ENCODE data around the gene RBM38.

RBM38 gene

DNA sequence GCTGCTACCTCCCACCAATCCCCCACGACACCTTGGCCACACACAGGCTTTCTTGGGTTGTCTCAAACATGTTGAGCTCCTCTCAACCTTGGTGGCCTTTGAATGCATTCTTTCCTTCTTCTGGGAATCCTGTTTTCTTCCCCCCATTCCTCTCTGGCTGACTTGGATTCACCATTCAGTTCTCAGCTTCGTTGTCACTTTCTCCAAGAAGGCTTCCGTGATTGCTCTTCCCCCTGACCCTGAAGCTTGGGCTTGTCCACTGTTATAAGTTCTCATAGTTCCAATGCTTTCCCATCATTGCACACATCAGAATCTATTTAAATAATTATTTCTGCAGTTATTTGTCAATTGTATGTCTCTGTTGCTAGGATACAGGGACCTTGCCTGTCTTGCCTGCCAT, 64.2 kb downstream of the RBM38 start:
- TF ChIP-seq, protein P1, sequence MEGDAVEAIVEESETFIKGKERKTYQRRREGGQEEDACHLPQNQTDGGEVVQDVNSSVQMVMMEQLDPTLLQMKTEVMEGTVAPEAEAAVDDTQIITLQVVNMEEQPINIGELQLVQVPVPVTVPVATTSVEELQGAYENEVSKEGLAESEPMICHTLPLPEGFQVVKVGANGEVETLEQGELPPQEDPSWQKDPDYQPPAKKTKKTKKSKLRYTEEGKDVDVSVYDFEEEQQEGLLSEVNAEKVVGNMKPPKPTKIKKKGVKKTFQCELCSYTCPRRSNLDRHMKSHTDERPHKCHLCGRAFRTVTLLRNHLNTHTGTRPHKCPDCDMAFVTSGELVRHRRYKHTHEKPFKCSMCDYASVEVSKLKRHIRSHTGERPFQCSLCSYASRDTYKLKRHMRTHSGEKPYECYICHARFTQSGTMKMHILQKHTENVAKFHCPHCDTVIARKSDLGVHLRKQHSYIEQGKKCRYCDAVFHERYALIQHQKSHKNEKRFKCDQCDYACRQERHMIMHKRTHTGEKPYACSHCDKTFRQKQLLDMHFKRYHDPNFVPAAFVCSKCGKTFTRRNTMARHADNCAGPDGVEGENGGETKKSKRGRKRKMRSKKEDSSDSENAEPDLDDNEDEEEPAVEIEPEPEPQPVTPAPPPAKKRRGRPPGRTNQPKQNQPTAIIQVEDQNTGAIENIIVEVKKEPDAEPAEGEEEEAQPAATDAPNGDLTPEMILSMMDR (IDR thresholded peaks at IDR 0.05; ENCODE audit: insufficient read depth, low read depth, low read length, missing control alignments): no peak
- no peak overlapping the region for H3K4me3 ChIP-seq (ENCODE audit: low read depth, low read length)
- no peak for DNase-seq (ENCODE audit: low read depth)

DNA sequence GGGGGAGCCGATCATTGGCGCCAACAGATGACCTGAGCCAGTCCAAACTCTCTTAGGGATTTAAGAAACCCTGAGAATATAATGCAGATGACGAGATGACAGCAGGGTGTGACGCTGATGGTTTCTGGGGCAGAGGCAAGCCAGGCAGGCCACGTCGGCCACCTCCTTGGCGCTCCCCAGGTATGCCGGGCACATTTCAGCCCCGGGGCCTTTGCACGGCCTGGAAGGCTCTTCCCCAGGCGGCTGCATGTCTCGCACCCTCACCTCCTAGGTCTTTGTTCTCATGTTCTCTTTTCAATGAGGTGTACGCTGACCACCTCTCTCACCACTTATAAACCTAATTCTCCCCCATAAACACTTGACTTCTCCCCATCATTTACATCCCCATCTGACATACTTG, 64.9 kb downstream of the RBM38 start:
- TF ChIP-seq, protein P1 (IDR thresholded peaks at IDR 0.05; ENCODE audit: insufficient read depth, low read depth, low read length, missing control alignments): no peak
- H3K4me3 ChIP-seq (ENCODE audit: low read depth, low read length): no peak overlapping the region
- no peak for DNase-seq (ENCODE audit: low read depth)

DNA sequence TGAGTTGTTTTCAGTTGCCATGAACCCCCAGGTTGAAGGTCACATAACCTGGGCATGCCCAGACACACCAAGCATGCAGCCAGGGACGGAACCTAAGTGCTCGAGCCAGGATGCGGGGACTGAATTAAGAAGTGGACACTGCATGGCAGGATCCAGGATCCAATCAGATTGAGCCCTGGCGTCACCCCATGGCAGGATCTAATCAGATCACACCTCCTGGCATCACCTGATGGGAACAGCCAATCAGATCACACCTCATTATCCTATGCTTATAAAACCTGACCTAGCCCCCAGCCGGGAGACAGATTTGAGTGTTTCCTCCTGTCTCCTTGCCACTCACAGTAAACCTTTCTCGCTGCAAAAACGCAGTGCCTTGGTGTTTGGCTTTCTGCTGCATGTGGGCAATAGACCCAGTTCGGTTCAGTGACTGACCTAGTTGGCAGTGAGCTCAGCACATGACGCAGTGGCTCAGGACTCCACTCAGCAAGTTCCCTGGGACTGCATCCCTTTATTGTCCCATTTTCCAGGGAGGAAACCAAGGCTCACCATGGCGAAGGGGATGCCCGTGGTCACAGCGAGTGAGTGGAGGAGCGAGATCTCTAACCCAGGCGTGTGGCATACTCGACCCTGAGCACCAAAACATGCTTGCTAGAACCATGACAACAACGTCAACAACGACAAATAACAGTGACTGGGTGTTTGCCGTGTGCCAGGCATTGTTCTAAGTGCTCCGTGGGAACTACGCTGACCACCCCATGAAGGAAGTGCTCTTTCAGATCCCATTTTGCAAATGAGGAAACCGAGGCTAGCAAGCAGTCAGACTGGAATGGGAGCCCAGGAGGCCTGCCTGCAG, 66.3 kb downstream of the RBM38 start:
- no peak overlapping the region for H3K4me3 ChIP-seq (ENCODE audit: low read depth, low read length)
- no peak for DNase-seq (ENCODE audit: low read depth)
- TF ChIP-seq, protein P1 (IDR thresholded peaks at IDR 0.05; ENCODE audit: insufficient read depth, low read depth, low read length, missing control alignments): no peak

DNA sequence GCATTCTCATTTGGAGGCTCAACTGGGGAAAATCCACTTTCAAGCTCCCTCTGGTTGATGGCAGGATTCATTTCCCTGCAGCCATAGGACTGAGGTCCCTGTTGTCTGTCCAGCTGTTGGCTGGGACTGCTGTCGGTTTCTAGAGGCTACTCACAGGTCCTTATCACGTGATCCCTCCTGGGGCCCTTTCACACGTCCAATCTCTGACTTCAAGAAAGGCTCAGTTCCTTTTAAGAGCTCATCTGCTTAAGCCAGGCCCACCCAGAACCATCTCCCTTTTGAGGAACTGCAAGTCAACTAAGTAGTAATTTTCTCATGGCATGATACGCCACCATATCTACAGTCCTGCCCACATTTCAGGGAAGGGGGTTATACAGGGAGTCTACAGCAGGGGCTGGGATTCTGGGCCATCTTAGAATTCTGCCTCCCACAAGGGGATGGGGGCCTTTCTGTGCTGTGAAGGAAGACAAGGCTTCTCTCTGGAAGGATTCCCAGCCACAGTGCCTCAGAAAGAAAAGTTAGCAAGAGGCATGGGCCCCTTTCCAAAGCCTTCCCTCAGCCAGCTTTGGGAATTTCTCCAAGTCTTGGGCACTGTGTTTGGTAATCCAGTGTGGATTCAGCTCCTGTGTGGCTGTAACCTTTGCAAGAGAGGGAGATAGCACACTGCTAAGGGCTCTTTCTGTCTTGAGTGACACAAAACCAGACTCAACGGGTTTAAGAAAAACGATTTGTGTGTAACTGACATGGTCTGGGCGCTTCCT, 67.4 kb downstream of the RBM38 start:
- no peak overlapping the region for H3K4me3 ChIP-seq (ENCODE audit: low read depth, low read length)
- TF ChIP-seq, protein P1 (IDR thresholded peaks at IDR 0.05; ENCODE audit: insufficient read depth, low read depth, low read length, missing control alignments): no peak
- DNase-seq (ENCODE audit: low read depth): no peak
